IPS-20b (cell line): ENCODE measurements around the gene SPSB3.
"Not testable (repeated sequence)": the region's sequence is repeated elsewhere in the genome, so short reads cannot be mapped to it uniquely, and the experiment has no call there.

ENCODE experiments used
- H3K27ac ChIP-seq: one replicate; pipeline ENCODE4 v1.5.1; 2013; ENCODE audit warnings: low read length
- H3K27me3 ChIP-seq: 2 replicates; pipeline ENCODE4 v1.6.1; 2013; ENCODE audit warnings: mild to moderate bottlenecking, low read length, inconsistent platforms; ENCODE audit not compliant: insufficient read depth
- H3K36me3 ChIP-seq: 2 replicates; pipeline ENCODE4 v1.6.1; 2013; ENCODE audit warnings: low read depth, mild to moderate bottlenecking, inconsistent platforms, low read length, moderate library complexity; ENCODE audit not compliant: insufficient read depth
- H3K4me1 ChIP-seq: 2 replicates; pipeline ENCODE4 v1.6.1; 2013; ENCODE audit warnings: mild to moderate bottlenecking, control low read depth, inconsistent platforms, low read length, moderate library complexity; ENCODE audit not compliant: insufficient read depth
- H3K4me3 ChIP-seq: 2 replicates; pipeline ENCODE4 v1.5.1; 2013; ENCODE audit warnings: mild to moderate bottlenecking, low read length, inconsistent platforms
- H3K9ac ChIP-seq: 2 replicates; pipeline ENCODE4 v1.6.1; 2013; ENCODE audit warnings: low read depth, mild to moderate bottlenecking, inconsistent platforms, low read length, moderate library complexity
- H3K9me3 ChIP-seq: 2 replicates; pipeline ENCODE4 v1.6.1; 2013; ENCODE audit warnings: mild to moderate bottlenecking, low read depth, low read length, inconsistent platforms; ENCODE audit not compliant: insufficient read depth

The SPSB3 gene

GRCh38 chr16:1812732-1813163 is 30.4 kb upstream of the SPSB3 start:
- no peak overlapping the region for H3K9ac ChIP-seq
- no peaks in the 10 kb centered on the region for H3K27me3 ChIP-seq
- no peaks in the 10 kb centered on the region for H3K9me3 ChIP-seq
- H3K4me1 ChIP-seq: no peaks in the 10 kb centered on the region
- no peak overlapping the region for H3K4me3 ChIP-seq
- H3K36me3 ChIP-seq: peaks cover 15% of the 10 kb centered on the region; the same call in 1 of the 2 replicates
- no peak overlapping the region for H3K27ac ChIP-seq

DNA sequence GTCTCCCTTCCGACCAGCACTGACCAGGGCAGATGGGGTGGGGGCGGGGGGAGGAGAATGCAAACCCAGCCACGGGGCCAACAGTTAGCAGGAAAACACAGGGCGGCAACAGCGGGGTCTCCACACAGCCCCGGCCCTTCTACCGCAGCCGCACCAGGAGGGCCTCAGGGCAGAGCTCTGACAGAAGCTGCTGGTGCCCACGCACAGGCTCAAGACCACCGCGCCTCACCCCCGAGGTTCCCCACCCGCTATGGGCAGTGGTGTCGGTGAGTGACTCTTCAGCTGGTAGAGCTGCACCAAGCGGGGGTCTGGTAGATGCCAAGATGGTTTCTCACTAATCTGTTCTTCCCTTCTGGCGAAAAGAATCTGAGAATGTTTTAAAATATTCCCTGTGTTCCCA is 28.2 kb upstream of the SPSB3 start:
- Histone ChIP-seq H3K36me3 (0 out of 2 replicates have a peak, but pooled peaks cover 9% of the 10 kb centered on the region), H3K27ac (no peak overlapping the region), H3K4me3 (no peak overlapping the region), H3K4me1 (no peaks in the 10 kb centered on the region), H3K27me3 (no peaks in the 10 kb centered on the region), H3K9me3 (no peaks in the 10 kb centered on the region), H3K9ac (no peak overlapping the region)

GRCh38 chr16:1810106-1810505 is 27.7 kb upstream of the SPSB3 start:
- Histone ChIP-seq H3K9me3 (no peaks in the 10 kb centered on the region), H3K9ac (no peak overlapping the region), H3K27ac (no peak overlapping the region), H3K27me3 (no peaks in the 10 kb centered on the region), H3K4me3 (no peak overlapping the region), H3K4me1 (no peaks in the 10 kb centered on the region), H3K36me3 (0 out of 2 replicates have a peak, but pooled peaks cover 9% of the 10 kb centered on the region)

DNA sequence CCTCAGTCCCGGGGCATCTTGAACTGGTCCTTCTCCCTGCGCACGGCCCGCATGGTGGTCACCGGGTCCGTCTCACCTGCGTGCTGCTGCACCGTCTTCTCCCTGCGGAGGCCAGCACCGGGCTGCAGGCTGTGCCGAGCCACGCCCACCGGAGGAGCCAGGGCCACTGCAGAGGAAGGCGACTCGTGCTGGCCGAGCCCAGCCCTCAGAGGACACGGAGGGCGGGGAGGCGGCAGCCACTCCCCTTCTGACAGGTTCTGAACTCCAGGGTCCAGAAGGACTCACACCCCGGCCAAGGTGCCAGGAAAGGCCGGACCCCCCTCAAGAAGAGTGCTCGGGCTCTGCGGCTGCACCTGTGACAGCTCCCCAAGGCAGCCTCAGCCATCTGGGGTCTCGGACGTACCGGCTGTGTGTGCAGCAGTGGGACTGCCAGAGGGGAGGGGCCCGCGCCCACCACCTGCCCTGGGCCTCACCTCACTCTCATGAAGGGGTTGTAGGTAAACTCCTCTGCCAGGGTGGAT is 27.0 kb upstream of the SPSB3 start:
- 0 out of 2 replicates have a peak, but pooled peaks cover 9% of the 10 kb centered on the region for H3K36me3 ChIP-seq

GRCh38 chr16:1808691-1809090 is 26.3 kb upstream of the SPSB3 start:
- Histone ChIP-seq H3K36me3 (0 out of 2 replicates have a peak, but pooled peaks cover 9% of the 10 kb centered on the region), H3K27ac (no peak overlapping the region)

More for the DNA sequence above, 27.0 kb upstream of the SPSB3 start:
- H3K9me3 ChIP-seq: no peaks in the 10 kb centered on the region
- no peaks in the 10 kb centered on the region for H3K4me1 ChIP-seq
- no peak overlapping the region for H3K4me3 ChIP-seq
- H3K27me3 ChIP-seq: no peaks in the 10 kb centered on the region
- H3K9ac ChIP-seq: no peak overlapping the region
- no peak overlapping the region for H3K27ac ChIP-seq

GRCh38 chr16:1807626-1808025 is 25.3 kb upstream of the SPSB3 start:
- H3K27ac ChIP-seq: no peak overlapping the region
- no peak overlapping the region for H3K9ac ChIP-seq
- no peaks in the 10 kb centered on the region for H3K9me3 ChIP-seq

More at GRCh38 chr16:1808691-1809090, 26.3 kb upstream of the SPSB3 start:
- H3K4me3 ChIP-seq: no peak overlapping the region
- no peaks in the 10 kb centered on the region for H3K9me3 ChIP-seq
- no peaks in the 10 kb centered on the region for H3K4me1 ChIP-seq
- H3K27me3 ChIP-seq: no peaks in the 10 kb centered on the region
- no peak overlapping the region for H3K9ac ChIP-seq

GRCh38 chr16:1800701-1801100 is 18.3 kb upstream of the SPSB3 start:
- H3K4me1 ChIP-seq: no peaks in the 10 kb centered on the region
- H3K4me3 ChIP-seq: no peak overlapping the region
- H3K27ac ChIP-seq: no peak overlapping the region
- peaks cover 39% of the 10 kb centered on the region for H3K9me3 ChIP-seq
- no peaks in the 10 kb centered on the region for H3K27me3 ChIP-seq
- H3K9ac ChIP-seq: no peak overlapping the region
- H3K36me3 ChIP-seq: no peaks in the 10 kb centered on the region

More at GRCh38 chr16:1807626-1808025, 25.3 kb upstream of the SPSB3 start:
- no peak overlapping the region for H3K4me3 ChIP-seq
- 0 out of 2 replicates have a peak, but pooled peaks cover 9% of the 10 kb centered on the region for H3K36me3 ChIP-seq
- H3K27me3 ChIP-seq: no peaks in the 10 kb centered on the region
- H3K4me1 ChIP-seq: no peaks in the 10 kb centered on the region

DNA sequence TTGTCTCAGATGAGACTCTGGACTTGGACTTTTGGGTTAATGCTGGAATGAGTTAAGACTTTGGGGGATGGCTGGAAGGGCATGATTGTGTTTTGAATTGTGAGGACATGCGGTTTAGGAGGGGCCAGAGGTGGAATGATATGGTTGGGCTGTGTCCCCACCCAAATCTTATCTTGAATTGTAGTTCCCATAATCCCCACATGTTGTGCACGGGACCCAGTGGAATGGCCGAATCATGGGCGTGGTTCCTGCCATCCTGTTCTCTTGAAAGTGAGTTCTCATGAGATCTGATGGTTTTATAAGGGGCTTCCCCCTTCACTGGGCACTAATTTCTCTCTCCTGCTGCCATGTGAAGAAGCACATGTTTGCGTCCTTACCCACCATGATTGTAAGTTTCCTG is 16.9 kb upstream of the SPSB3 start:
- H3K9me3 ChIP-seq: peaks cover 39% of the 10 kb centered on the region
- not testable (repeated sequence) for H3K27me3 ChIP-seq, H3K27ac ChIP-seq, H3K4me1 ChIP-seq, H3K9ac ChIP-seq, H3K4me3 ChIP-seq, H3K36me3 ChIP-seq

GRCh38 chr16:1794908-1795666 is 12.7 kb upstream of the SPSB3 start:
- Histone ChIP-seq H3K4me3 (no peak overlapping the region), H3K27me3 (no peaks in the 10 kb centered on the region), H3K9me3 (peaks cover 26% of the 10 kb centered on the region), H3K36me3 (no peaks in the 10 kb centered on the region), H3K27ac (no peak overlapping the region), H3K4me1 (no peaks in the 10 kb centered on the region), H3K9ac (no peak overlapping the region)

GRCh38 chr16:1794221-1794871 is 12.0 kb upstream of the SPSB3 start:
- peaks cover 18% of the 10 kb centered on the region for H3K9me3 ChIP-seq
- H3K27me3 ChIP-seq: no peaks in the 10 kb centered on the region
- H3K36me3 ChIP-seq: no peaks in the 10 kb centered on the region
- no peak overlapping the region for H3K9ac ChIP-seq
- no peak overlapping the region for H3K4me3 ChIP-seq
- H3K4me1 ChIP-seq: no peaks in the 10 kb centered on the region
- no peak overlapping the region for H3K27ac ChIP-seq

- H3K27ac ChIP-seq: no peak within 1 kb of the TSS
- no peaks in the 10 kb centered on the region for H3K27me3 ChIP-seq
- H3K9ac ChIP-seq: no peak within 1 kb of the TSS
- H3K4me3 ChIP-seq: no peak within 1 kb of the TSS
- H3K4me1 ChIP-seq: no peaks in the 10 kb centered on the region
- peaks cover 3% of the 10 kb centered on the region; the same call in 1 of the 2 replicates for H3K36me3 ChIP-seq
- peaks cover 12% of the 10 kb centered on the region for H3K9me3 ChIP-seq
Observed at GRCh38 chr16:1793578-1794220, 11.3 kb upstream of the SPSB3 start, which contains the start of gene IGFALS. Gene IGFALS, minus strand, starts transcription at chr16:1793705. Its CDS starts 53 bp downstream, at chr16:1793652.
